GM12878 (cell line): Measurements from ENCODE around the gene ADISSP.

Source experiments
- CBFB ChIP-seq: IDR thresholded peaks from 2 replicates; pipeline ENCODE4 v1.6.1; 2016; ENCODE audit warnings: antibody characterized with exemption, low read depth
- E4F1 ChIP-seq: fragments of 450-650 bp; IDR thresholded peaks from 2 replicates; pipeline ENCODE4 v1.6.1; 2018; ENCODE audit warnings: borderline replicate concordance, mild to moderate bottlenecking; ENCODE audit not compliant: partially characterized antibody
- FOXK2 ChIP-seq: fragments of 450-650 bp; IDR thresholded peaks from 2 replicates; pipeline ENCODE4 v1.6.1; 2017; ENCODE audit warnings: mild to moderate bottlenecking, moderate library complexity
- POLR2AphosphoS5 ChIP-seq: IDR thresholded peaks from 2 replicates; pipeline ENCODE4 v1.6.1; 2011; ENCODE audit warnings: mild to moderate bottlenecking, low read length, inconsistent platforms
- PRDM15 ChIP-seq: fragments of 450-650 bp; formaldehyde crosslinking; IDR thresholded peaks from 2 replicates; pipeline ENCODE4 v1.4.0; 2020; ENCODE audit warnings: mild to moderate bottlenecking, moderate library complexity
- TAF1 ChIP-seq: IDR thresholded peaks from 2 replicates; pipeline ENCODE4 v1.6.1; 2011; ENCODE audit warnings: mild to moderate bottlenecking, low read depth, low read length, borderline replicate concordance
- ZBTB33 ChIP-seq: fragments of 450-650 bp; IDR thresholded peaks from 2 replicates; pipeline ENCODE4 v1.6.1; 2017; ENCODE audit warnings: mild to moderate bottlenecking
- TF ChIP-seq, protein P1 (sequence below), 3 experiments: IDR thresholded peaks in 2 of 3; conservative IDR thresholded peaks in 1 of 3; 2 replicates each; pipeline ENCODE4 v1.5.1; 2011; ENCODE audit warnings: low read depth in 3 of 3, low read length in 3 of 3, mild to moderate bottlenecking in 3 of 3, control low read depth in 2 of 3, moderate library complexity in 2 of 3, inconsistent platforms in 1 of 3, mixed read lengths in 1 of 3; ENCODE audit not compliant: control insufficient read depth in 2 of 3, insufficient read depth in 1 of 3; ENCODE audit errors: extremely low read depth in 1 of 3

DNA sequence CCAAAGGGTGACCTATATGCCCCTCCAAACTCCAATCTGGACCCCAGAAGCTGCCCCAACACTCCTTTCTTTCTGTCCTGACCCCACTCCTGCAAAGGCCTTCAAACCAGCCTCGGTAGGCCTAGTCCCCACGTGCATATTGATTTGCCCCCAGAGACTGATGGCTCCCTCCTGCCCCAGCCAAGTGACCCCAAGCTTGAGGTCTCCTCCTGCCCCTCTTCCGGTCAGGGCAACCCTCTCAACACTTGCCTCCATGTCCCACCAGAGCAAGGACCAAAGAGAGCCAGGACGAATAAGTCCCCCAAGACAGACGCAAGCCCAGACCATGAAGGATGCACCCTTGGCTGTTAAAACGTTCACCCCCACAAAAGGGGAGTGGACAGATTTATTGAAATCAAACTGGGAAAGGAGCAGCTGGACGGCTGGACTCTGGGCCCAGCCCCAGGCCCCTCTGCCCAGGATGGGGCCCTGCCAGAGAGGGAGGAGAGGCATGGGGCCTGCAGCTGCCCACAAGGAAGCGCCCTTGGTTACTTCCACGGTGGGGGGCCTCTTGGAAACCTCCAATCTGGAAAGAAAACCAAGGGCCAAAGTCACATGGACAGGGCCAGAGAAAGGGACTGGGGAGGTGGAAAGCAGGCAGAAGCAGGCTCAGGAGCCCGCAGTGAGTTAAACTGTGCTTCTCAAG lies 16.1 kb upstream of the ADISSP start:
- TF ChIP-seq CBFB = no peak
- TF ChIP-seq ZBTB33 = no peak
- TF ChIP-seq FOXK2 = no peak
- TF ChIP-seq, protein P1, sequence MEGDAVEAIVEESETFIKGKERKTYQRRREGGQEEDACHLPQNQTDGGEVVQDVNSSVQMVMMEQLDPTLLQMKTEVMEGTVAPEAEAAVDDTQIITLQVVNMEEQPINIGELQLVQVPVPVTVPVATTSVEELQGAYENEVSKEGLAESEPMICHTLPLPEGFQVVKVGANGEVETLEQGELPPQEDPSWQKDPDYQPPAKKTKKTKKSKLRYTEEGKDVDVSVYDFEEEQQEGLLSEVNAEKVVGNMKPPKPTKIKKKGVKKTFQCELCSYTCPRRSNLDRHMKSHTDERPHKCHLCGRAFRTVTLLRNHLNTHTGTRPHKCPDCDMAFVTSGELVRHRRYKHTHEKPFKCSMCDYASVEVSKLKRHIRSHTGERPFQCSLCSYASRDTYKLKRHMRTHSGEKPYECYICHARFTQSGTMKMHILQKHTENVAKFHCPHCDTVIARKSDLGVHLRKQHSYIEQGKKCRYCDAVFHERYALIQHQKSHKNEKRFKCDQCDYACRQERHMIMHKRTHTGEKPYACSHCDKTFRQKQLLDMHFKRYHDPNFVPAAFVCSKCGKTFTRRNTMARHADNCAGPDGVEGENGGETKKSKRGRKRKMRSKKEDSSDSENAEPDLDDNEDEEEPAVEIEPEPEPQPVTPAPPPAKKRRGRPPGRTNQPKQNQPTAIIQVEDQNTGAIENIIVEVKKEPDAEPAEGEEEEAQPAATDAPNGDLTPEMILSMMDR (IDR thresholded peaks at IDR 0.05 in 2 of 3, conservative IDR thresholded peaks at IDR 0.05 in 1 of 3; ENCODE audit: control insufficient read depth in 2 of 3, extremely low read depth in 1 of 3, insufficient read depth in 1 of 3, low read depth in 3 of 3, low read length in 3 of 3) = no peak
- TF ChIP-seq PRDM15 (CRISPR knock-in tag) = no peak
- TF ChIP-seq E4F1 = no peak
- no peak for TF ChIP-seq TAF1
- no peak for TF ChIP-seq POLR2AphosphoS5
